Hepatocyte (in vitro differentiated cells): ENCODE data around the gene DCC.

Experiments used
- EZH2 ChIP-seq: fragments of 200-600 bp; sonication (generic); IDR thresholded peaks from 2 replicates; pipeline ENCODE4 v1.6.1; 2016; ENCODE audit warnings: antibody characterized with exemption, mild to moderate bottlenecking, borderline replicate concordance
- EZH2phosphoT487 ChIP-seq: fragments of 200-600 bp; sonication (generic); IDR thresholded peaks from one replicate; pipeline ENCODE4 v1.6.1; 2018; ENCODE audit warnings: antibody characterized with exemption, mild to moderate bottlenecking, low read depth, moderate library complexity; ENCODE audit not compliant: unreplicated experiment, severe bottlenecking
- TF ChIP-seq, protein P1 (sequence below): fragments of 200-600 bp; sonication (generic); IDR thresholded peaks from 2 replicates; pipeline ENCODE4 v1.5.1; 2016; ENCODE audit warnings: antibody characterized with exemption, mild to moderate bottlenecking; ENCODE audit not compliant: poor library complexity

DNA sequence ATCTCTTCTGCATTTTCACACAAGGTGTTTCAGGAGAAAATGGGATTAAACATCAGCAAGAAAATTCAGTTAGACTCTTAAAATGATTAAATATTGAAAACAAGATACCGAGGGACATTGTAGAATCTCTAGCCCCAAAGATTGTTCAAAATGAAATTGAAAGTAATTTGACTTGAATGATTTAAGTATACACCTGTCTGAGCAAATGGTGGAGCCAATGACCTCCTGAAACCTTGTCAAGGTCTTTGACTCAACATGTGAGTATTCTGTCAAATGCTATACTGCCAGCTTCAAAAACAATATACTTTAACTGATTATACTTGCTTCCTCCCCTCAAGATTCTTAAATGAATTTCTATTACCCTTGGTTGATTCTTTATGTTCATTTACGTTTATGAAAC is 411.0 kb downstream of the DCC start:
- TF ChIP-seq, protein P1, sequence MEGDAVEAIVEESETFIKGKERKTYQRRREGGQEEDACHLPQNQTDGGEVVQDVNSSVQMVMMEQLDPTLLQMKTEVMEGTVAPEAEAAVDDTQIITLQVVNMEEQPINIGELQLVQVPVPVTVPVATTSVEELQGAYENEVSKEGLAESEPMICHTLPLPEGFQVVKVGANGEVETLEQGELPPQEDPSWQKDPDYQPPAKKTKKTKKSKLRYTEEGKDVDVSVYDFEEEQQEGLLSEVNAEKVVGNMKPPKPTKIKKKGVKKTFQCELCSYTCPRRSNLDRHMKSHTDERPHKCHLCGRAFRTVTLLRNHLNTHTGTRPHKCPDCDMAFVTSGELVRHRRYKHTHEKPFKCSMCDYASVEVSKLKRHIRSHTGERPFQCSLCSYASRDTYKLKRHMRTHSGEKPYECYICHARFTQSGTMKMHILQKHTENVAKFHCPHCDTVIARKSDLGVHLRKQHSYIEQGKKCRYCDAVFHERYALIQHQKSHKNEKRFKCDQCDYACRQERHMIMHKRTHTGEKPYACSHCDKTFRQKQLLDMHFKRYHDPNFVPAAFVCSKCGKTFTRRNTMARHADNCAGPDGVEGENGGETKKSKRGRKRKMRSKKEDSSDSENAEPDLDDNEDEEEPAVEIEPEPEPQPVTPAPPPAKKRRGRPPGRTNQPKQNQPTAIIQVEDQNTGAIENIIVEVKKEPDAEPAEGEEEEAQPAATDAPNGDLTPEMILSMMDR: no peak
- TF ChIP-seq EZH2phosphoT487 (no peak), EZH2 (no peak)
